ENCODE data around the gene GSDMA. TPM values are rescaled to one million over a fixed set of nuclear protein-coding genes. Genes with fewer than 3 reads are reported as not detected.

The GSDMA gene
- polyA plus RNA-seq, 3 donors = not detected

DNA sequence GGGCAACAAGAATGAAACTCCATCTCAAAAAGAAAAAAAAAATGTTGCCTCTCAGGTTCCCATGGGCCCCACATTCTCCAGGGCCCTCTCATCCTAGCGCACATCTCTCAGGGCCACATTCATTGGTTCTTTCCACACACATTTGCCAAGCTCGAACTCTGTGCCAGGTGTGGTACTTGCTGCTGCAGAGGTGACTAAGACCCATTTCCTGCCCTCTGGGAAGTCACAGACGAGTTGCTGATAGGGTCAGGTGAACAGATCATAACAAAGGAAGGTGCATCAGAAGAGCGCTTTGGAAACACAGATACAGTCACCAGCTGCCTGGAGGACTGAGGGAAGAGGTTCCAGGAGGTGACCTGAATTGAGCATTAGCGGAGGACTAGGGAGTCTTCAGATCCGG lies 1.0 kb downstream of the GSDMA start:
- H3K4me1 Mint-ChIP-seq = peaks cover 39% of the 10 kb centered on the region
- DNase-seq = no peak
- no peaks in the 10 kb centered on the region for H3K27me3 ChIP-seq (ENCODE audit: control insufficient read depth in 2 of 2, insufficient read depth in 2 of 2, low read length in 2 of 2)
- no peak overlapping the region for H3K4me3 Mint-ChIP-seq
- WGBS (ENCODE audit: insufficient coverage) = 85% methylated on average over 5 of the region's 6 CpGs
- H3K9ac ChIP-seq (ENCODE audit: insufficient read depth, low read length, poor library complexity, severe bottlenecking) = no peak overlapping the region
- H3K36me3 ChIP-seq (replicated peaks in 1 of 2; ENCODE audit: control insufficient read depth in 1 of 2, insufficient read depth in 2 of 2, low read length in 2 of 2) = no peaks in the 10 kb centered on the region
- H3K4me1 ChIP-seq (ENCODE audit: control insufficient read depth in 1 of 2, insufficient read depth in 2 of 2, low read length in 2 of 2) = peaks cover 32% of the 10 kb centered on the region in 2 donors
- no peaks in the 10 kb centered on the region for H3K79me2 ChIP-seq (ENCODE audit: insufficient read depth, low read length)
- TF ChIP-seq, protein P1, sequence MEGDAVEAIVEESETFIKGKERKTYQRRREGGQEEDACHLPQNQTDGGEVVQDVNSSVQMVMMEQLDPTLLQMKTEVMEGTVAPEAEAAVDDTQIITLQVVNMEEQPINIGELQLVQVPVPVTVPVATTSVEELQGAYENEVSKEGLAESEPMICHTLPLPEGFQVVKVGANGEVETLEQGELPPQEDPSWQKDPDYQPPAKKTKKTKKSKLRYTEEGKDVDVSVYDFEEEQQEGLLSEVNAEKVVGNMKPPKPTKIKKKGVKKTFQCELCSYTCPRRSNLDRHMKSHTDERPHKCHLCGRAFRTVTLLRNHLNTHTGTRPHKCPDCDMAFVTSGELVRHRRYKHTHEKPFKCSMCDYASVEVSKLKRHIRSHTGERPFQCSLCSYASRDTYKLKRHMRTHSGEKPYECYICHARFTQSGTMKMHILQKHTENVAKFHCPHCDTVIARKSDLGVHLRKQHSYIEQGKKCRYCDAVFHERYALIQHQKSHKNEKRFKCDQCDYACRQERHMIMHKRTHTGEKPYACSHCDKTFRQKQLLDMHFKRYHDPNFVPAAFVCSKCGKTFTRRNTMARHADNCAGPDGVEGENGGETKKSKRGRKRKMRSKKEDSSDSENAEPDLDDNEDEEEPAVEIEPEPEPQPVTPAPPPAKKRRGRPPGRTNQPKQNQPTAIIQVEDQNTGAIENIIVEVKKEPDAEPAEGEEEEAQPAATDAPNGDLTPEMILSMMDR (IDR thresholded peaks at IDR 0.05) = no peak
- intact Hi-C loops (cut with micrococcal nuclease) = no loop called here
- H3K27ac ChIP-seq (ENCODE audit: low read depth in 1 of 2, low read length in 2 of 2) = no peak overlapping the region
- H2AFZ ChIP-seq (ENCODE audit: insufficient read depth, low read depth, low read length, poor library complexity, severe bottlenecking) = no peak overlapping the region
- no peaks in the 10 kb centered on the region for H3K36me3 Mint-ChIP-seq
- H3K4me3 ChIP-seq (replicated peaks in 1 of 3; ENCODE audit: low read depth in 2 of 3, low read length in 3 of 3) = no peak overlapping the region
- H3K4me2 ChIP-seq (replicated peaks; ENCODE audit: extremely low read depth, low read length, poor library complexity, severe bottlenecking) = no peak overlapping the region
- peaks cover 0 to 3% (median 0%) of the 10 kb centered on the region in 7 donors for H3K9me3 Mint-ChIP-seq
- peaks cover 0 to 4% (median 2%) of the 10 kb centered on the region in 3 donors for H3K27me3 Mint-ChIP-seq (ENCODE audit: low read depth in 3 of 3)
- no peaks in the 10 kb centered on the region for H4K20me1 ChIP-seq (ENCODE audit: insufficient read depth, low read length)
- H3K9me3 ChIP-seq (replicated peaks in 1 of 2; ENCODE audit: control insufficient read depth in 1 of 2, insufficient read depth in 1 of 2, low read length in 2 of 2) = no peaks in the 10 kb centered on the region
- no peak overlapping the region for H3K27ac Mint-ChIP-seq

DNA sequence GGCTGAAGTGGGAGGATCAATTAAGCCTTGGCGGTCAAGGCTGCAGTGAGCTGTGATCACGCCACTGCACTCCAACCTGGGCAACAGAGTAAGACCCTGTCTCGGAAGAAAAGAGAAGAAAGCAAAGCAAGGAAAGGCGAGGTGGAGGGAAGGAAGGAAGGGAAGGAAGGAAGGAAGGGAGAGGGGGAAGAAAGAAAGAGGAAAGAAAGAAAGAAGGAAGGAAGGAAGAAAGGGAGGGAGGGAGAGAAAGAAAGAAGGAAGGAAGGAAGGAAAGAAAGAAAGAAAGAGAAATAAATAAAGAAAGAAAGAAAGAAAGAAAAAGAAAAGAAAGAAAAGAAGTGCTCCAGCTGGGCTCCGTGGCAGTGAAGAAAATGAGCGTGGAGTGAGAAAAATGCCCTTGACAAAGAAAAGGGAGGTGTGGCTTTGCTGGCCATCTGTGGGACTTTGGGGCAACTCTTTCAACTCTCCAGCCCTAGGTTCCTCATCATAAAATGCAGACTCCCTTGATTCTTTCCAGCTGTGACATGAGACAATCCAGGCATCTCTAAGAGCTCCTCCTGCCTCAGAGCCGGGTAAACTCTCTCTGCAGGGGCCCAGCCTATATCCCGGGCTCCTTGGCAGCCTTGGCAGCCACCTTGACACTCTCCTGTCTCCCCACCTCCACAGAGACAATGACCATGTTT lies 2.4 kb downstream of the GSDMA start:
- WGBS (ENCODE audit: insufficient coverage) = 82% methylated on average over 5 of the region's 8 CpGs
- no peaks in the 10 kb centered on the region for H3K36me3 ChIP-seq (replicated peaks in 1 of 2; ENCODE audit: control insufficient read depth in 1 of 2, insufficient read depth in 2 of 2, low read length in 2 of 2)
- Mint-ChIP-seq H3K27me3 (ENCODE audit: low read depth in 3 of 3) (peaks cover 0 to 4% (median 2%) of the 10 kb centered on the region in 3 donors), H3K4me1 (peaks cover 43% of the 10 kb centered on the region), H3K27ac (peak overlapping the region in 3 of 7 donors; percentile 32 to 86 (median 58)), H3K4me3 (no peak overlapping the region), H3K36me3 (no peaks in the 10 kb centered on the region), H3K9me3 (peaks cover 0 to 3% (median 0%) of the 10 kb centered on the region in 7 donors)
- H3K9me3 ChIP-seq (replicated peaks in 1 of 2; ENCODE audit: control insufficient read depth in 1 of 2, insufficient read depth in 1 of 2, low read length in 2 of 2) = no peaks in the 10 kb centered on the region
- peaks cover 35 to 39% of the 10 kb centered on the region in 2 donors for H3K4me1 ChIP-seq (ENCODE audit: control insufficient read depth in 1 of 2, insufficient read depth in 2 of 2, low read length in 2 of 2)
- H2AFZ ChIP-seq (ENCODE audit: insufficient read depth, low read depth, low read length, poor library complexity, severe bottlenecking) = no peak overlapping the region
- no peak overlapping the region for H3K4me2 ChIP-seq (replicated peaks; ENCODE audit: extremely low read depth, low read length, poor library complexity, severe bottlenecking)
- no peak overlapping the region for H3K4me3 ChIP-seq (replicated peaks in 1 of 3; ENCODE audit: low read depth in 2 of 3, low read length in 3 of 3)
- TF ChIP-seq, protein P1 (IDR thresholded peaks at IDR 0.05) = no peak
- no peak for DNase-seq
- H3K27me3 ChIP-seq (ENCODE audit: control insufficient read depth in 2 of 2, insufficient read depth in 2 of 2, low read length in 2 of 2) = no peaks in the 10 kb centered on the region
- H3K27ac ChIP-seq (ENCODE audit: low read depth in 1 of 2, low read length in 2 of 2) = no peak overlapping the region
- H4K20me1 ChIP-seq (ENCODE audit: insufficient read depth, low read length) = no peaks in the 10 kb centered on the region
- no peak overlapping the region for H3K9ac ChIP-seq (ENCODE audit: insufficient read depth, low read length, poor library complexity, severe bottlenecking)
- intact Hi-C loops (cut with micrococcal nuclease) = no loop called here
- H3K79me2 ChIP-seq (ENCODE audit: insufficient read depth, low read length) = no peaks in the 10 kb centered on the region

All from CD14-positive monocyte (primary cell).